H1 (cell line): Measurements from ENCODE around the gene NAT9. TPM values are rescaled to one million over a fixed set of nuclear protein-coding genes. Genes with fewer than 3 reads are reported as not detected.

Source experiments
- CTCF ChIA-PET: fragments of 300-600 bp; sonication (Branson Sonifier 250); formaldehyde crosslinking; loops from one replicate; lab custom pipeline; 2021; ENCODE audit not compliant: partially characterized antibody; lab: Charles Lee
- POLR2A ChIA-PET: fragments of 300-600 bp; sonication (Branson Sonifier 250); formaldehyde crosslinking; loops from one replicate; lab custom pipeline; 2021; ENCODE audit warnings: inconsistent platforms; ENCODE audit not compliant: partially characterized antibody; lab: Charles Lee
- DNase-seq, 2 experiments: peaks; one replicate each; pipeline versions ENCODE4 v3.0.0 to v3.0.0-alpha.2; 2010 to 2022; ENCODE audit warnings: low spot score in 2 of 2, low read depth in 1 of 2, mixed read lengths in 1 of 2
- FAIRE-seq: peaks from 2 replicates; lab custom pipeline; 2011; peaks lifted over from hg19 to GRCh38; lab: Jason Lieb, UNC
- H2AFZ ChIP-seq: 2 replicates; pipeline ENCODE4 v1.8.1; 2012; ENCODE audit warnings: low read length, inconsistent platforms
- H2AK5ac ChIP-seq: 2 replicates; pipeline ENCODE4 v1.6.1; 2013; ENCODE audit warnings: low read depth, low read length
- H2BK120ac ChIP-seq: replicated peaks from 2 replicates; pipeline ENCODE3; 2013; ENCODE audit warnings: low read depth, low read length, inconsistent platforms
- H2BK12ac ChIP-seq: 2 replicates; pipeline ENCODE4 v1.6.1; 2013; ENCODE audit warnings: low read depth, low read length
- H2BK15ac ChIP-seq: 2 replicates; pipeline ENCODE4 v1.6.1; 2013; ENCODE audit warnings: low read length
- H2BK20ac ChIP-seq: 2 replicates; pipeline ENCODE4 v1.6.1; 2013; ENCODE audit warnings: low read length
- H2BK5ac ChIP-seq: 2 replicates; pipeline ENCODE4 v1.6.1; 2013; ENCODE audit warnings: low read depth, low read length
- H3K14ac ChIP-seq: 2 replicates; pipeline ENCODE4 v1.6.1; 2013; ENCODE audit warnings: inconsistent platforms; ENCODE audit not compliant: insufficient read length
- H3K18ac ChIP-seq: 2 replicates; pipeline ENCODE4 v1.6.1; 2013; ENCODE audit warnings: low read length; ENCODE audit errors: extremely low read depth
- H3K23ac ChIP-seq: 2 replicates; pipeline ENCODE4 v1.6.1; 2013; ENCODE audit warnings: inconsistent platforms; ENCODE audit not compliant: insufficient read length
- H3K23me2 ChIP-seq: 2 replicates; pipeline ENCODE4 v1.6.1; 2013; ENCODE audit warnings: low read depth, low read length
- H3K27ac ChIP-seq: 2 replicates; pipeline ENCODE4 v1.6.1; 2011; ENCODE audit warnings: low read depth, low read length, inconsistent platforms
- H3K27me3 ChIP-seq, 4 experiments: replicated peaks in 1 of 4; 1 replicate in 1 of 4; 2 replicates in 3 of 4; pipeline versions ENCODE4 v1.6.1 to v1.8.1; 2011 to 2013; ENCODE audit warnings: low read length in 3 of 4, mild to moderate bottlenecking in 3 of 4, inconsistent platforms in 2 of 4, mixed read lengths in 2 of 4, moderate library complexity in 1 of 4; ENCODE audit not compliant: control insufficient read depth in 3 of 4, insufficient read depth in 3 of 4; ENCODE audit errors: extremely low read depth in 1 of 4
- H3K36me3 ChIP-seq, 4 experiments: 2 replicates each; pipeline versions ENCODE4 v1.6.1 to v1.8.1; 2011 to 2013; ENCODE audit warnings: mild to moderate bottlenecking in 4 of 4, low read length in 3 of 4, moderate library complexity in 2 of 4, control low read depth in 1 of 4, inconsistent platforms in 1 of 4; ENCODE audit not compliant: insufficient read depth in 4 of 4, control insufficient read depth in 2 of 4
- H3K4ac ChIP-seq: replicated peaks from 2 replicates; pipeline ENCODE3; 2013; ENCODE audit warnings: low read length, low read depth, mixed read lengths, inconsistent platforms; ENCODE audit not compliant: insufficient read length
- H3K4me1 ChIP-seq, 4 experiments: replicated peaks in 1 of 4; 1 replicate in 1 of 4; 2 replicates in 3 of 4; pipeline versions ENCODE4 v1.6.1 to v1.8.1; 2011 to 2013; ENCODE audit warnings: low read length in 3 of 4, inconsistent platforms in 2 of 4, mixed read lengths in 1 of 4; ENCODE audit not compliant: insufficient read depth in 4 of 4, control insufficient read depth in 3 of 4
- H3K4me2 ChIP-seq, 2 experiments: 2 replicates each; pipeline versions ENCODE4 v1.6.1 to v1.8.1; 2011 to 2013; ENCODE audit warnings: low read depth in 2 of 2, low read length in 2 of 2, control low read depth in 1 of 2, inconsistent platforms in 1 of 2, mild to moderate bottlenecking in 1 of 2; ENCODE audit not compliant: insufficient read depth in 1 of 2
- H3K4me3 ChIP-seq, 4 experiments: fragments of 200-600, 300-600 bp in 1 of 4; sonication (generic), shearing (Covaris generic), sonication (Bioruptor Twin) in 1 of 4; 2 replicates each; pipeline versions ENCODE4 v1.5.1 to v1.8.1; 2011 to 2016; ENCODE audit warnings: low read length in 4 of 4, low read depth in 3 of 4, control low read depth in 2 of 4, inconsistent platforms in 2 of 4, mild to moderate bottlenecking in 2 of 4, mixed read lengths in 1 of 4, moderate library complexity in 1 of 4; ENCODE audit not compliant: insufficient read depth in 2 of 4; ENCODE audit errors: extremely low read depth in 1 of 4
- H3K56ac ChIP-seq: replicated peaks from 2 replicates; pipeline ENCODE3; 2013; ENCODE audit warnings: low read depth, mild to moderate bottlenecking, mixed read lengths, low read length, inconsistent platforms; ENCODE audit not compliant: insufficient read length
- H3K79me1 ChIP-seq: 2 replicates; pipeline ENCODE4 v1.6.1; 2013; ENCODE audit warnings: low read depth, low read length, control low read depth
- H3K79me2 ChIP-seq, 2 experiments: 2 replicates each; pipeline versions ENCODE4 v1.6.1 to v1.8.1; 2012 to 2013; ENCODE audit warnings: low read length in 2 of 2, mild to moderate bottlenecking in 2 of 2, inconsistent platforms in 1 of 2; ENCODE audit not compliant: insufficient read depth in 2 of 2, control insufficient read depth in 1 of 2
- H3K9ac ChIP-seq, 4 experiments: replicated peaks in 1 of 4; 1 replicate in 1 of 4; 2 replicates in 3 of 4; pipeline versions ENCODE4 v1.6.1 to v1.8.1; 2011 to 2013; ENCODE audit warnings: low read depth in 3 of 4, low read length in 3 of 4, control low read depth in 2 of 4, mild to moderate bottlenecking in 2 of 4, moderate library complexity in 2 of 4, inconsistent platforms in 1 of 4; ENCODE audit errors: extremely low read depth in 1 of 4
- H3K9me3 ChIP-seq, 2 experiments: 2 replicates each; pipeline versions ENCODE4 v1.6.1 to v1.8.1; 2012 to 2013; ENCODE audit warnings: mild to moderate bottlenecking in 2 of 2, moderate library complexity in 2 of 2, control low read depth in 1 of 2, inconsistent platforms in 1 of 2, low read depth in 1 of 2, low read length in 1 of 2, mixed read lengths in 1 of 2; ENCODE audit not compliant: insufficient read depth in 2 of 2
- H4K20me1 ChIP-seq, 2 experiments: replicated peaks in 1 of 2; 2 replicates each; pipeline versions ENCODE3 to v1.8.1; 2011 to 2013; ENCODE audit warnings: inconsistent platforms in 2 of 2, low read length in 2 of 2, mild to moderate bottlenecking in 1 of 2; ENCODE audit not compliant: insufficient read depth in 2 of 2, control insufficient read depth in 1 of 2
- H4K5ac ChIP-seq: 2 replicates; pipeline ENCODE4 v1.6.1; 2013; ENCODE audit warnings: low read length, low read depth, mixed read lengths, inconsistent platforms; ENCODE audit not compliant: insufficient read length
- H4K8ac ChIP-seq: 2 replicates; pipeline ENCODE4 v1.8.0; 2013; ENCODE audit warnings: mild to moderate bottlenecking, moderate library complexity, low read length, inconsistent platforms; ENCODE audit not compliant: insufficient read depth; ENCODE audit errors: extremely low read depth
- H4K91ac ChIP-seq: replicated peaks from 2 replicates; pipeline ENCODE3; 2013; ENCODE audit warnings: low read length, mixed read lengths, inconsistent platforms; ENCODE audit not compliant: insufficient read length
- BACH1 ChIP-seq: IDR thresholded peaks from 2 replicates; pipeline ENCODE4 v1.6.1; 2012; ENCODE audit warnings: low read length, improper control_type of control experiment
- CREB1 ChIP-seq: IDR thresholded peaks from 2 replicates; pipeline ENCODE4 v1.6.1; 2012; ENCODE audit warnings: inconsistent platforms
- MAFK ChIP-seq: IDR thresholded peaks from 2 replicates; pipeline ENCODE4 v1.6.1; 2012; ENCODE audit warnings: low read depth, mild to moderate bottlenecking, improper control_type of control experiment, low read length
- WGBS, 2 experiments: shearing (Covaris generic) in 1 of 2; methylation state at CpG; one replicate each; pipeline versions ENCODE4 v1.1.6 to v1.1.7; 2013 to 2015; ENCODE audit warnings: low lambda C conversion rate in 2 of 2, mixed read lengths in 2 of 2, inconsistent platforms in 1 of 2, low coverage in 1 of 2, missing lambda C conversion rate in 1 of 2; ENCODE audit not compliant: insufficient replicate concordance in 2 of 2, insufficient coverage in 1 of 2, insufficient read length in 1 of 2; ENCODE audit errors: extremely low coverage in 1 of 2, missing lambda C conversion rate in 1 of 2; 5-methylcytosine and 5-hydroxymethylcytosine counted together
- polyA plus RNA-seq, 7 experiments: library from polyadenylated mRNA; depleted of rRNA in 3 of 7; stranded (reverse) in 5 of 7; unstranded in 2 of 7; fragments of >200 nt in 5 of 7; fragments of 200-250 nt in 2 of 7; gene quantifications; 1 replicate in 5 of 7; 2 replicates in 1 of 7; 4 replicates in 1 of 7; pipeline versions ENCODE4 v1.2.1 to v1.2.3, GENCODE V29; 2011 to 2013; ENCODE audit warnings: missing spikeins in 2 of 7, mixed read lengths in 2 of 7
- total RNA-seq: library from RNA; stranded (reverse); fragmentation: NEBNext Ultra II Directional; extraction: Animal tissue kit (Norgen Biotek cat#: 25700); gene quantifications from 2 replicates; pipeline ENCODE4 v1.2.1, GENCODE V29; 2021

Gene NAT9
- total and polyA plus RNA-seq, 2 of the 8 experiments (the other 6 are each of a cell fraction or from before 2014, with no cell fraction given), result 32.3 to 42.7 TPM

- Histone ChIP-seq H3K9ac (no peak overlapping the region), H3K23me2 (no peaks in the 10 kb centered on the region), H3K79me1 (peaks cover 27% of the 10 kb centered on the region), H3K4me2 (no peak overlapping the region), H2BK15ac (no peak overlapping the region), H4K91ac (peak overlapping the region; percentile 1), H2AK5ac (0 out of 2 replicates have a peak overlapping the region, but pooled peaks have one; percentile 13), H3K27me3 (no peaks in the 10 kb centered on the region), H3K4me3 (no peak overlapping the region), H3K79me2 (peaks cover 0 to 72% of the 10 kb centered on the region in 2 experiments; a peak in 2 of 4 replicates), H3K14ac (no peak overlapping the region), H4K8ac (peak overlapping the region; percentile 57), H2BK12ac (peak overlapping the region; percentile 75; the same call in 1 of the 2 replicates), H4K5ac (peak overlapping the region; percentile 29), H3K18ac (peak overlapping the region; percentile 83), H3K9me3 (no peaks in the 10 kb centered on the region), H2BK20ac (no peak overlapping the region), H2AFZ (no peak overlapping the region), H3K4ac (no peak overlapping the region), H3K56ac (no peak overlapping the region), H3K23ac (no peak overlapping the region), H3K36me3 (no peaks in the 10 kb centered on the region), H2BK5ac (peak overlapping the region; percentile 73), H2BK120ac (peak overlapping the region; percentile 33), H3K27ac (no peak overlapping the region; the same call in 1 of the 2 replicates), H4K20me1 (peaks cover 3 to 19% of the 10 kb centered on the region in 2 experiments), H3K4me1 (peaks cover 10 to 62% (median 47%) of the 10 kb centered on the region in 4 experiments)
- ChIA-PET CTCF (interaction anchor here (0.6 to 15.7 kb wide), 9 partner anchors 8 to 104 kb away, joined by 3 to 231 read pairs (median 10); partner anchors contain the start of genes NAT9 and RAB37), POLR2A (interaction anchor here (1.3 to 6.5 kb wide), 5 partner anchors 8 to 17 kb away, joined by 4 to 70 read pairs (median 15); partner anchors contain the start of genes NAT9 and NHERF1)
- TF ChIP-seq MAFK (peak; percentile 30; the same call in 1 of the 2 replicates), CREB1 (no peak), BACH1 (0 out of 2 replicates have a peak, but pooled peaks have one; percentile 43)
- WGBS, 2 experiments, result 90% methylated on average over 2 of the region's 2 CpGs; no CpG with 5 or more reads in 1 of the 2 experiments
- no peak for FAIRE-seq
- no peak for DNase-seq
Measured at GRCh38 chr17:74758848-74759168, 17.3 kb downstream of the NAT9 start.
